Measurements from ENCODE around the gene OLFM3. TPM values are rescaled to one million over a fixed set of nuclear protein-coding genes. Genes with fewer than 3 reads are reported as not detected.

Gene OLFM3
- total RNA-seq, 4 donors from 2014 or later, result not detected

GRCh38 chr1:101924700-101925099 is 72.0 kb downstream of the OLFM3 start:
- DNase-seq (ENCODE audit: low spot score) (no peak), ATAC-seq (ENCODE audit: low FRiP score) (no peak)
- no peak for TF ChIP-seq CTCF (IDR thresholded peaks at IDR 0.05)

- ATAC-seq (ENCODE audit: low FRiP score) (no peak), DNase-seq (ENCODE audit: low spot score) (no peak)
- no peak for TF ChIP-seq CTCF (IDR thresholded peaks at IDR 0.05)
Measured at GRCh38 chr1:101920577-101920976, 76.1 kb downstream of the OLFM3 start.

- DNase-seq (ENCODE audit: low spot score), result no peak
- no peak for ATAC-seq (ENCODE audit: low FRiP score)
- no peak for TF ChIP-seq CTCF (IDR thresholded peaks at IDR 0.05)
Measured at GRCh38 chr1:101918277-101918676, 78.4 kb downstream of the OLFM3 start.

GRCh38 chr1:101915597-101915996 is 81.1 kb downstream of the OLFM3 start:
- DNase-seq (ENCODE audit: low spot score), result no peak
- no peak for TF ChIP-seq CTCF (IDR thresholded peaks at IDR 0.05)
- no peak for ATAC-seq (ENCODE audit: low FRiP score)

- no peak for TF ChIP-seq CTCF (IDR thresholded peaks at IDR 0.05)
- ATAC-seq (ENCODE audit: low FRiP score) (no peak), DNase-seq (ENCODE audit: low spot score) (no peak)
Measured at GRCh38 chr1:101914473-101915242, 82.1 kb downstream of the OLFM3 start.

- no peak for TF ChIP-seq CTCF (IDR thresholded peaks at IDR 0.05)
- ATAC-seq (ENCODE audit: low FRiP score), result no peak
- DNase-seq (ENCODE audit: low spot score), result no peak
Measured at GRCh38 chr1:101911894-101912293, 84.8 kb downstream of the OLFM3 start.

- DNase-seq (ENCODE audit: low spot score) (no peak), ATAC-seq (ENCODE audit: low FRiP score) (no peak)
- no peak for TF ChIP-seq CTCF (IDR thresholded peaks at IDR 0.05)
Measured at GRCh38 chr1:101908980-101909379, 87.7 kb downstream of the OLFM3 start.
